K562 (cell line): Measurements from ENCODE around the gene ZCCHC4. TPM values are rescaled to one million over a fixed set of nuclear protein-coding genes. Genes with fewer than 3 reads are reported as not detected.
A peak's percentile ranks its signal among the peaks of the same experiment; 100 is the strongest.

ENCODE experiments used
- ASH1L ChIP-seq: fragments of 450-650 bp; IDR thresholded peaks from 2 replicates; pipeline ENCODE4 v1.6.1; 2018; ENCODE audit warnings: borderline replicate concordance, mild to moderate bottlenecking, low read depth; ENCODE audit not compliant: partially characterized antibody
- ATF1 ChIP-seq, 2 experiments: fragments of 450-650 bp in 1 of 2; IDR thresholded peaks; 2 replicates each; pipeline ENCODE4 v1.6.1; 2016; ENCODE audit warnings: missing compliant biosample characterization in 1 of 2, missing genetic modification characterization in 1 of 2
- CBX1 ChIP-seq: sonication (generic); IDR thresholded peaks from 2 replicates; pipeline ENCODE4 v1.6.1; 2016; ENCODE audit warnings: antibody characterized with exemption, low read depth, mild to moderate bottlenecking
- E2F6 ChIP-seq, 2 experiments: IDR thresholded peaks; 2 replicates each; pipeline ENCODE4 v1.6.1; 2011; ENCODE audit warnings: borderline replicate concordance in 1 of 2, control low read depth in 1 of 2, low read depth in 1 of 2, low read length in 1 of 2, mild to moderate bottlenecking in 1 of 2, mixed read lengths in 1 of 2, moderate library complexity in 1 of 2; ENCODE audit not compliant: insufficient read depth in 1 of 2, insufficient read length in 1 of 2, poor library complexity in 1 of 2, severe bottlenecking in 1 of 2; ENCODE audit errors: extremely low read depth in 1 of 2
- FOS ChIP-seq: IDR thresholded peaks from 3 replicates; pipeline ENCODE4 v1.6.1; 2011; ENCODE audit not compliant: insufficient read length; ENCODE audit errors: extremely low read depth
- FOXP1 ChIP-seq: sonication (generic); formaldehyde crosslinking; IDR thresholded peaks from 2 replicates; pipeline ENCODE4 v1.8.0; 2022; ENCODE audit warnings: mild to moderate bottlenecking, missing genetic modification reagents
- GMEB1 ChIP-seq: fragments of 250-450 bp; sonication (Bioruptor Pico); IDR thresholded peaks from 2 replicates; pipeline ENCODE4 v1.4.0; 2020; ENCODE audit warnings: mild to moderate bottlenecking
- ILF3 ChIP-seq: fragments of 450-650 bp; IDR thresholded peaks from 2 replicates; pipeline ENCODE4 v1.6.1; 2018; ENCODE audit warnings: antibody characterized with exemption, mild to moderate bottlenecking, moderate library complexity, borderline replicate concordance
- LARP7 ChIP-seq: fragments of 450-650 bp; IDR thresholded peaks from 2 replicates; pipeline ENCODE4 v1.6.1; 2016
- MAZ ChIP-seq, 2 experiments: fragments of 450-650 bp in 1 of 2; sonication (generic) in 1 of 2; formaldehyde crosslinking; IDR thresholded peaks in 1 of 2; conservative IDR thresholded peaks in 1 of 2; 2 replicates each; pipeline versions ENCODE4 v1.4.0 to v1.5.0; 2020; ENCODE audit warnings: mild to moderate bottlenecking in 1 of 2, missing genetic modification reagents in 1 of 2
- POLR2H ChIP-seq: IDR thresholded peaks from 2 replicates; pipeline ENCODE4 v1.6.1; 2016; ENCODE audit warnings: missing genetic modification characterization, low read depth, mild to moderate bottlenecking, control low read depth, missing compliant biosample characterization, moderate library complexity
- RBM34 ChIP-seq: fragments of 200-400 bp; formaldehyde crosslinking; IDR thresholded peaks from 2 replicates; pipeline ENCODE4 v1.6.1; 2018; ENCODE audit warnings: low read length, borderline replicate concordance; ENCODE audit not compliant: insufficient read depth
- SMC3 ChIP-seq: conservative IDR thresholded peaks from 2 replicates; pipeline ENCODE4 v1.6.1; 2011; ENCODE audit warnings: low read depth, low read length, improper control_type of control experiment; ENCODE audit not compliant: insufficient read depth
- TAF7 ChIP-seq: fragments of 450-650 bp; IDR thresholded peaks from 2 replicates; pipeline ENCODE4 v1.6.1; 2016; ENCODE audit warnings: missing genetic modification characterization, missing compliant biosample characterization
- TEAD4 ChIP-seq, 2 experiments: sonication (generic) in 1 of 2; formaldehyde crosslinking in 1 of 2; IDR thresholded peaks; 2 replicates each; pipeline versions ENCODE4 v1.6.1 to v1.8.0; 2012 to 2022; ENCODE audit warnings: borderline replicate concordance in 1 of 2, inconsistent platforms in 1 of 2, low read length in 1 of 2, mild to moderate bottlenecking in 1 of 2, missing genetic modification reagents in 1 of 2
- TSC22D4 ChIP-seq: fragments of 450-650 bp; IDR thresholded peaks from 2 replicates; pipeline ENCODE4 v1.6.1; 2016; ENCODE audit warnings: missing genetic modification characterization, missing biosample characterization, control low read depth
- ZMIZ1 ChIP-seq, 2 experiments: fragments of 150-350 bp in 1 of 2; IDR thresholded peaks; 2 replicates each; pipeline ENCODE4 v1.6.1; 2012 to 2016; ENCODE audit warnings: low read depth in 2 of 2, low read length in 2 of 2, mild to moderate bottlenecking in 1 of 2, moderate library complexity in 1 of 2
- ZNF134 ChIP-seq: fragments of 250-450 bp; sonication (Bioruptor Pico); conservative IDR thresholded peaks from 2 replicates; pipeline ENCODE4 v1.4.0; 2020
- ZNF347 ChIP-seq: fragments of 450-650 bp; formaldehyde crosslinking; IDR thresholded peaks from 2 replicates; pipeline ENCODE4 v1.4.0; 2020; ENCODE audit warnings: low read depth, mild to moderate bottlenecking, moderate library complexity
- ZNF408 ChIP-seq: fragments of 250-450 bp; sonication (Bioruptor Pico); IDR thresholded peaks from 2 replicates; pipeline ENCODE4 v1.4.0; 2020; ENCODE audit warnings: low read depth, mild to moderate bottlenecking, moderate library complexity
- polyA plus RNA-seq, 8 experiments: library from polyadenylated mRNA; depleted of rRNA in 4 of 8; stranded (reverse) in 5 of 8; unstranded in 3 of 8; fragments of >200 nt; fragmentation: Nextera tagmentation in 2 of 8; fragmentation: Illumina TruSeq in 1 of 8; extraction: Ambion mirVana in 2 of 8; extraction: Trizol in 1 of 8; gene quantifications; 2 replicates each; pipeline versions ENCODE4 v1.2.1 to v1.2.3, GENCODE V29; 2011 to 2014; ENCODE audit warnings: inconsistent platforms in 1 of 8, missing spikeins in 1 of 8
- total RNA-seq, 7 experiments: library from RNA; depleted of rRNA in 6 of 7; stranded (reverse); fragments of >200 nt in 6 of 7; fragmentation: Illumina TruSeq in 2 of 7; extraction: Trizol in 2 of 7; gene quantifications; 2 replicates each; pipeline versions ENCODE4 v1.2.1 to v1.2.3, GENCODE V29; 2011 to 2021; ENCODE audit warnings: low replicate concordance in 1 of 7

ZCCHC4 gene
- total and polyA plus RNA-seq, 9 of the 15 experiments (the other 6 are each of a cell fraction or from before 2014, with no cell fraction given): 5.3 to 26.1 (median 15.2) TPM

GRCh38 chr4:25312496-25313200 lies at the start of gene ZCCHC4 (continued):
- TF ChIP-seq RBM34 (no peak), LARP7 (no peak), TAF7 (tag) (peak; percentile 90), ZNF408 (CRISPR knock-in tag) (no peak), ASH1L (no peak), CBX1 (peak; percentile 91), E2F6 (IDR thresholded peaks at IDR 0.05; ENCODE audit: borderline replicate concordance in 1 of 2, extremely low read depth in 1 of 2, insufficient read depth in 1 of 2, insufficient read length in 1 of 2, low read depth in 1 of 2, low read length in 1 of 2, poor library complexity in 1 of 2, severe bottlenecking in 1 of 2) (peak; percentile 21 to 69), TEAD4 (IDR thresholded peaks at IDR 0.05; ENCODE audit: low read length) (peak; percentile 76), TEAD4 (CRISPR knock-in tag; IDR thresholded peaks at IDR 0.05; ENCODE audit: borderline replicate concordance) (no peak), TSC22D4 (no peak), ZNF134 (CRISPR knock-in tag) (no peak), FOXP1 (CRISPR knock-in tag) (peak; percentile 54), MAZ (CRISPR knock-in tag; conservative IDR thresholded peaks at IDR 0.05 in 1 of 2, IDR thresholded peaks at IDR 0.05 in 1 of 2) (peak; percentile 94 to 98), GMEB1 (CRISPR knock-in tag) (peak; percentile 62), FOS (no peak), SMC3 (peak; percentile 30; the same call in 1 of the 2 replicates), ATF1 (CRISPR knock-in tag; IDR thresholded peaks at IDR 0.05) (no peak; the same call in 1 of the 2 replicates), ATF1 (tag; IDR thresholded peaks at IDR 0.05) (peak; percentile 81), ZNF347 (CRISPR knock-in tag) (no peak), POLR2H (tag) (peak; percentile 69), ZMIZ1 (IDR thresholded peaks at IDR 0.05; ENCODE audit: low read depth in 2 of 2, low read length in 2 of 2) (peak in 1 of 2 experiments; percentile 67; a peak in 1 of 4 replicates), ILF3 (0 out of 2 replicates have a peak, but pooled peaks have one; percentile 45)
